Measurements from ENCODE around the gene RPH3AL. TPM values are rescaled to one million over a fixed set of nuclear protein-coding genes. Genes with fewer than 3 reads are reported as not detected.

The RPH3AL gene
- total RNA-seq, 1 experiment from 2014 or later = 26.0 TPM

GRCh38 chr17:388087-388486 is 35.5 kb upstream of the RPH3AL start:
- no TSS peak for BruUV-seq (replicated peaks)
- Histone ChIP-seq H4K20me1 (ENCODE audit: insufficient read depth) (no peaks in the 10 kb centered on the region), H3F3A (ENCODE audit: insufficient read depth, low read depth) (no peaks in the 10 kb centered on the region), H3K36me3 (ENCODE audit: low read depth) (no peaks in the 10 kb centered on the region), H3K9me3 (ENCODE audit: insufficient read depth, low read depth) (no peaks in the 10 kb centered on the region), H3K4me2 (no peak overlapping the region), H3K27ac (no peak overlapping the region), H3K79me2 (ENCODE audit: low read depth) (no peaks in the 10 kb centered on the region), H3K4me1 (replicated peaks; ENCODE audit: insufficient read depth) (0 out of 2 replicates have a peak, but pooled peaks cover 3% of the 10 kb centered on the region), H3K4me3 (no peak overlapping the region), H3K9me2 (ENCODE audit: insufficient read depth) (no peaks in the 10 kb centered on the region), H2AFZ (no peak overlapping the region), H3K27me3 (ENCODE audit: insufficient read depth, low read depth) (0 out of 2 replicates have a peak, but pooled peaks cover 4% of the 10 kb centered on the region)
- intact Hi-C loops (cut with micrococcal nuclease; ENCODE audit: unreplicated experiment) = loop anchor here (10.0 kb wide), 1 partner anchor 607 kb away; the partner anchor contains the start of gene TIMM22
- CTCF ChIA-PET = no interaction called here
- no peak for DNase-seq
- TF ChIP-seq EZH2 (IDR thresholded peaks at IDR 0.05; ENCODE audit: low read depth) = no peak
- no peak for TF ChIP-seq CTCF (conservative IDR thresholded peaks at IDR 0.05)
- POLR2A ChIA-PET (ENCODE audit: unreplicated experiment) = no interaction called here

- no peak overlapping the region for H2AFZ ChIP-seq
- H3K36me3 ChIP-seq (ENCODE audit: low read depth) = no peaks in the 10 kb centered on the region
- TF ChIP-seq EZH2 (IDR thresholded peaks at IDR 0.05; ENCODE audit: low read depth) = no peak
- TF ChIP-seq CTCF (conservative IDR thresholded peaks at IDR 0.05) = peak; percentile 59; the same call in 1 of the 2 replicates
- 0 out of 2 replicates have a peak, but pooled peaks cover 4% of the 10 kb centered on the region for H3K27me3 ChIP-seq (ENCODE audit: insufficient read depth, low read depth)
- H3K4me2 ChIP-seq = peak overlapping the region; percentile 78
- H3K27ac ChIP-seq = no peak overlapping the region
- H3K9me2 ChIP-seq (ENCODE audit: insufficient read depth) = no peaks in the 10 kb centered on the region
- H3K4me3 ChIP-seq = peak overlapping the region; percentile 51; the same call in 1 of the 2 replicates
- 0 out of 2 replicates have a peak, but pooled peaks cover 3% of the 10 kb centered on the region for H3K4me1 ChIP-seq (replicated peaks; ENCODE audit: insufficient read depth)
- H3K79me2 ChIP-seq (ENCODE audit: low read depth) = no peaks in the 10 kb centered on the region
- H3F3A ChIP-seq (ENCODE audit: insufficient read depth, low read depth) = no peaks in the 10 kb centered on the region
- no peaks in the 10 kb centered on the region for H3K9me3 ChIP-seq (ENCODE audit: insufficient read depth, low read depth)
- no TSS peak for BruUV-seq (replicated peaks)
- CTCF ChIA-PET = interaction anchor here (0.6 to 0.7 kb wide), 5 partner anchors 36 to 614 kb away, joined by 3 to 24 read pairs (median 4); no protein-coding TSS in a partner anchor
- H4K20me1 ChIP-seq (ENCODE audit: insufficient read depth) = no peaks in the 10 kb centered on the region
- DNase-seq = peak; percentile 47 to 90
- POLR2A ChIA-PET (ENCODE audit: unreplicated experiment) = no interaction called here
- intact Hi-C loops (cut with micrococcal nuclease; ENCODE audit: unreplicated experiment) = loop anchor here (10.0 kb wide), 1 partner anchor 608 kb away; the partner anchor contains the start of gene TIMM22
Measured at GRCh38 chr17:386141-386876, 33.7 kb upstream of the RPH3AL start.

GRCh38 chr17:385836-386140 is 33.2 kb upstream of the RPH3AL start:
- Histone ChIP-seq H3K79me2 (ENCODE audit: low read depth) (no peaks in the 10 kb centered on the region), H3K4me2 (no peak overlapping the region; the same call in 1 of the 2 replicates), H3K4me1 (replicated peaks; ENCODE audit: insufficient read depth) (0 out of 2 replicates have a peak, but pooled peaks cover 3% of the 10 kb centered on the region), H4K20me1 (ENCODE audit: insufficient read depth) (no peaks in the 10 kb centered on the region), H2AFZ (no peak overlapping the region), H3K36me3 (ENCODE audit: low read depth) (no peaks in the 10 kb centered on the region), H3K4me3 (peak overlapping the region; percentile 51; the same call in 1 of the 2 replicates), H3K27me3 (ENCODE audit: insufficient read depth, low read depth) (0 out of 2 replicates have a peak, but pooled peaks cover 4% of the 10 kb centered on the region), H3K9me3 (ENCODE audit: insufficient read depth, low read depth) (no peaks in the 10 kb centered on the region), H3K27ac (no peak overlapping the region), H3K9me2 (ENCODE audit: insufficient read depth) (no peaks in the 10 kb centered on the region), H3F3A (ENCODE audit: insufficient read depth, low read depth) (no peaks in the 10 kb centered on the region)
- no peak for TF ChIP-seq EZH2 (IDR thresholded peaks at IDR 0.05; ENCODE audit: low read depth)
- no peak for TF ChIP-seq CTCF (conservative IDR thresholded peaks at IDR 0.05)
- intact Hi-C loops (cut with micrococcal nuclease; ENCODE audit: unreplicated experiment) = loop anchor here (10.0 kb wide), 1 partner anchor 609 kb away; the partner anchor contains the start of gene TIMM22
- POLR2A ChIA-PET (ENCODE audit: unreplicated experiment) = no interaction called here
- CTCF ChIA-PET = interaction anchor here (0.6 to 0.7 kb wide), 5 partner anchors 35 to 615 kb away, joined by 3 to 24 read pairs (median 4); no protein-coding TSS in a partner anchor
- DNase-seq = no peak
- no TSS peak for BruUV-seq (replicated peaks)
